HG03378 (cell line): Measurements from ENCODE around the gene CYP3A7.
"Not testable (repeated sequence)": the region's sequence is repeated elsewhere in the genome, so short reads cannot be mapped to it uniquely, and the experiment has no call there.

Experiments used
- ATAC-seq: cut with Tn5 transposase; IDR thresholded peaks from one replicate; pipeline ENCODE4 v1.9.1; 2021; ENCODE audit warnings: mild to moderate bottlenecking, moderate library complexity; ENCODE audit not compliant: unreplicated experiment

CYP3A7 gene

GRCh38 chr7:99709838-99710578 is 25.0 kb downstream of the CYP3A7 start:
- ATAC-seq = no peak

- no peak for ATAC-seq
Measured at GRCh38 chr7:99709260-99709659, 25.7 kb downstream of the CYP3A7 start.

- ATAC-seq = no peak
Measured at GRCh38 chr7:99707096-99707495, 27.9 kb downstream of the CYP3A7 start.

- ATAC-seq = no peak
Measured at GRCh38 chr7:99699946-99700345, 35.0 kb downstream of the CYP3A7 start.

- ATAC-seq = not testable (repeated sequence)
Measured at GRCh38 chr7:99698867-99699730, 35.9 kb downstream of the CYP3A7 start.

- ATAC-seq = no peak
Measured at GRCh38 chr7:99694912-99695304, 40.1 kb downstream of the CYP3A7 start.

- no peak for ATAC-seq
Measured at GRCh38 chr7:99694201-99694911, 40.6 kb downstream of the CYP3A7 start.

- ATAC-seq = no peak
Measured at GRCh38 chr7:99693427-99694200, 41.4 kb downstream of the CYP3A7 start.

GRCh38 chr7:99693100-99693426 is 41.9 kb downstream of the CYP3A7 start:
- ATAC-seq = no peak

GRCh38 chr7:99692563-99692962 is 42.4 kb downstream of the CYP3A7 start:
- not testable (repeated sequence) for ATAC-seq

- not testable (repeated sequence) for ATAC-seq
Measured at GRCh38 chr7:99691658-99692057, 43.3 kb downstream of the CYP3A7 start.

GRCh38 chr7:99690918-99691317 is 44.1 kb downstream of the CYP3A7 start:
- ATAC-seq = not testable (repeated sequence)

- not testable (repeated sequence) for ATAC-seq
Measured at GRCh38 chr7:99685871-99686608, 49.0 kb downstream of the CYP3A7 start.

GRCh38 chr7:99685129-99685758 is 49.8 kb downstream of the CYP3A7 start:
- no peak for ATAC-seq

- no peak for ATAC-seq
Measured at GRCh38 chr7:99679400-99680191, 55.4 kb downstream of the CYP3A7 start, which contains the start of gene CYP3A5. Gene CYP3A5 (minus strand): TSS chr7:99679996. CDS start chr7:99679896, 100 bp downstream.

GRCh38 chr7:99679032-99679399 is 56.0 kb downstream of the CYP3A7 start:
- ATAC-seq = no peak

- ATAC-seq = no peak
Measured at GRCh38 chr7:99677648-99678045, 57.3 kb downstream of the CYP3A7 start.

GRCh38 chr7:99677013-99677647 is 57.9 kb downstream of the CYP3A7 start:
- no peak for ATAC-seq
